ENCODE measurements around the gene SPACA9. TPM values are rescaled to one million over a fixed set of nuclear protein-coding genes. Genes with fewer than 3 reads are reported as not detected.

Gene SPACA9
- total RNA-seq, 1 donor from 2014 or later: 3.1 TPM

GRCh38 chr9:132863096-132863495, 15.6 kb upstream of the SPACA9 start:
- DNase-seq (ENCODE audit: low spot score): no peak

GRCh38 chr9:132864277-132864676, 14.4 kb upstream of the SPACA9 start:
- DNase-seq (ENCODE audit: low spot score): no peak

- no peak for DNase-seq (ENCODE audit: low spot score)
Observed at GRCh38 chr9:132864691-132865090, 14.0 kb upstream of the SPACA9 start.

GRCh38 chr9:132866898-132867297, 11.8 kb upstream of the SPACA9 start:
- no peak for DNase-seq (ENCODE audit: low spot score)

GRCh38 chr9:132869266-132869665, 9.4 kb upstream of the SPACA9 start:
- DNase-seq (ENCODE audit: low spot score): no peak

- DNase-seq (ENCODE audit: low spot score): no peak
Observed at GRCh38 chr9:132873403-132873802, 5.3 kb upstream of the SPACA9 start.

- DNase-seq (ENCODE audit: low spot score): no peak
Observed at GRCh38 chr9:132875159-132875558, 3.5 kb upstream of the SPACA9 start.

GRCh38 chr9:132876849-132877248, 1.8 kb upstream of the SPACA9 start:
- no peak for DNase-seq (ENCODE audit: low spot score)

- DNase-seq (ENCODE audit: low spot score): no peak
Observed at GRCh38 chr9:132877458-132877823, 1.3 kb upstream of the SPACA9 start.

- DNase-seq (ENCODE audit: low spot score): peak; percentile 74
Observed at GRCh38 chr9:132877824-132878694, 639 bp upstream of the SPACA9 start, which contains the start of gene AK8. TSS of gene AK8 (minus strand) at chr9:132878284. CDS start at chr9:132878255, 29 bp downstream.

GRCh38 chr9:132879457-132880323, 992 bp downstream of the SPACA9 start:
- no peak for DNase-seq (ENCODE audit: low spot score)

- DNase-seq (ENCODE audit: low spot score): no peak
Observed at GRCh38 chr9:132880324-132880661, 1.6 kb downstream of the SPACA9 start.

GRCh38 chr9:132881826-132882225, 3.1 kb downstream of the SPACA9 start:
- no peak for DNase-seq (ENCODE audit: low spot score)

GRCh38 chr9:132882616-132883015, 3.9 kb downstream of the SPACA9 start:
- no peak for DNase-seq (ENCODE audit: low spot score)

- DNase-seq (ENCODE audit: low spot score): no peak
Observed at GRCh38 chr9:132883349-132884294, 4.9 kb downstream of the SPACA9 start.

- no peak for DNase-seq (ENCODE audit: low spot score)
Observed at GRCh38 chr9:132885720-132886333, 7.1 kb downstream of the SPACA9 start.

GRCh38 chr9:132886334-132886725, 7.6 kb downstream of the SPACA9 start:
- DNase-seq (ENCODE audit: low spot score): no peak

GRCh38 chr9:132887181-132888120, 8.8 kb downstream of the SPACA9 start:
- DNase-seq (ENCODE audit: low spot score): no peak

GRCh38 chr9:132888151-132888550, 9.5 kb downstream of the SPACA9 start:
- DNase-seq (ENCODE audit: low spot score): no peak

GRCh38 chr9:132892400-132892799, 13.7 kb downstream of the SPACA9 start:
- no peak for DNase-seq (ENCODE audit: low spot score)

All from umbilical cord (tissue), 2 donors.